Stimulated activated CD4-positive, alpha-beta T cell treated with anti-CD3 and anti-CD28 coated beads, TNF-alpha, amount 100 ng/mL, for 24 hours (primary cell): Measurements from ENCODE around the gene HERC5.
A peak's percentile ranks its signal among the peaks of the same experiment; 100 is the strongest.
"Not testable (repeated sequence)": the region's sequence is repeated elsewhere in the genome, so short reads cannot be mapped to it uniquely, and the experiment has no call there.

Source experiments
- DNase-seq, 3 experiments: peaks; one replicate each; pipeline ENCODE4 v3.0.0-alpha.2; 2020; ENCODE audit warnings: low read depth in 3 of 3

The HERC5 gene

GRCh38 chr4:88456670-88457306 lies at the start of gene HERC5:
Gene HERC5, plus strand, starts transcription at chr4:88457119. Its CDS starts 151 bp downstream, at chr4:88457270.
- peak; percentile 68 to 79 (median 69) for DNase-seq

GRCh38 chr4:88409206-88409605 lies 47.7 kb upstream of the HERC5 start:
- DNase-seq: no peak

- no peak for DNase-seq
Observed at GRCh38 chr4:88409789-88410188, 47.1 kb upstream of the HERC5 start.

GRCh38 chr4:88411491-88412096 lies 45.3 kb upstream of the HERC5 start:
- DNase-seq: no peak

- no peak for DNase-seq
Observed at GRCh38 chr4:88413801-88414200, 43.1 kb upstream of the HERC5 start.

- DNase-seq: no peak
Observed at GRCh38 chr4:88414755-88415154, 42.2 kb upstream of the HERC5 start.

GRCh38 chr4:88415982-88416381 lies 40.9 kb upstream of the HERC5 start:
- no peak for DNase-seq

- DNase-seq: no peak
Observed at GRCh38 chr4:88418411-88418810, 38.5 kb upstream of the HERC5 start.

GRCh38 chr4:88419874-88420273 lies 37.0 kb upstream of the HERC5 start:
- no peak for DNase-seq

- no peak for DNase-seq
Observed at GRCh38 chr4:88420844-88421243, 36.1 kb upstream of the HERC5 start.

GRCh38 chr4:88422403-88422802 lies 34.5 kb upstream of the HERC5 start:
- DNase-seq: no peak

- DNase-seq: no peak
Observed at GRCh38 chr4:88429401-88429800, 27.5 kb upstream of the HERC5 start.

DNA sequence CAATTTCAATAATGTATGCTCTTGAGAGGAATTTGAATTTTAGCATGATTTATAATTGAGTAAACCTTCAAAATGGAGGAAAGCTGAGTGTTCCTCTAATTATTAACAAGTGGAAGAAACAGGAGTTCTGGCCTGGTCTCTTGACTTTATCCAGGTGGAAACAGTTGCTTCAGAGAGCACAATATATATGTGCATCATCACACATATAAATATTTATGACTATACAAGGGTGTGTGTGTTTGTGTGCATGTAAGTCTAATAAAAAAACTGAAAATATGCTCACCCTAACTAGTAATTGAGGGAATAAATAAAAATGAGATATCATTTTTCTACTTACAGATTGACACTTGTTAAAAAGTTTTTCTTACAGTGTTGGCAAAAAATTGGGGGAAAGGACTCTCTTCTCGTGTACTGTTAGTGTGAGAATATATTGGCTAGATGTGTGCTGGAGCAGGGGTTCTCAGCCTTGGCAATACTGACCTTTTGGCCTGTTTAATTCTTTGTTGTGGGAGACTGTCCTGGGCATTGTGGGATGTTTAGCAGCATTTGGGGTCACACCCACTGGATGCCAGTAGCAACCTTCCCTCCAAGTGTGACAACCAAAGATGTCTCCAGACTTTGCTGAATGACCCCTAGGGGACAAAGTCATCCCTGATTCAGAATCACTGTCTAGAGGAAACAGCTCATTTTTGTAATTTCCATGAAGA lies 20.8 kb upstream of the HERC5 start:
- no peak for DNase-seq

- DNase-seq: not testable (repeated sequence)
Observed at GRCh38 chr4:88437873-88438272, 19.0 kb upstream of the HERC5 start.

DNA sequence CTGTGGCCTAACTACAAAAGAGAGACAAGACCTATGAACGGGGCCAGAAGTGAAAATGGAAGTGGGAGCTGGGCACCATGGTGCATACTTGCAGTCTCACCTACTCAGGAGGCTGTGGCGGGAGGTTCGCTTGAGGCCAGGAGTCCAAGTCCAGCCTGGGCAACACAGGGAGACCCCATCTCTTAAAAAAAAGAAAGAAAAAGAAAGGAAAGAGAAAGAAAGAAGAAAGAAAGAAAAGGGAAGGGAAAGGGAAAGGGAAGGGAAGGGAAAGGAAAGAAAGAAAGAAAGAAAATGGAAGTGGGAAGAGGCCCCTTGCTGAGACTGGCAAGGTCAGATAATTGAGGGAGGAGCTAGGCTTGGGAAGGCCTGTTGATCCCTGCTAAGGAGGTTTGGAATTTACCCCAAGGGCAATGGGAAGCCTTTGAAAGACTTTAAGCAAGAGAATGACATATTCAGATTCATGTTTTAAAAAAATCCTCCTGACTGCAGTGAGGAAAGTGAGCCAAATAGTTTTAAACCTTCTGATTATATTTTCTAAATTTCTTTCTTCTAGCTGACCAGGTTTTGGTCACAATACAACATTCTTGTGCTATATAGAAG lies 17.7 kb upstream of the HERC5 start:
- DNase-seq: no peak

GRCh38 chr4:88440146-88440545 lies 16.8 kb upstream of the HERC5 start:
- no peak for DNase-seq

DNA sequence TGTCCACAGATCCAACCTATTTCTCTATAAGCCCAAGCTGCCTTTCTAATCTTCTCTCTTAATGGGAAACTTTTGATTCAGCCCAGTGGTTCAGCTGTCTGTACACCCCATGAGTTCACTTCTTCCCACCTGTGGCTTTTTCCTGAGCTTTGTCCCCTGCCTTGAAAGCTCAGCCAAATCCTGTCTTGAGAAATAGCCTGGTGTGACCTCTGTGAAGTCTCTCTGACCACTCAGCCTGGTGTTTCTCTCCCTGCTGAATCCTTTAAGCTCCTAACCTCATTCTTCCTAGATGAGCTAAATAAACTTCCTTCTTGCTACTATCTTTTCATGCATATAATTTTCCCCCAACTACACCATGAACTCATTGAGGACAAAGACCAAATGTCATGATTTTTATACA lies 15.2 kb upstream of the HERC5 start:
- DNase-seq: no peak

- no peak for DNase-seq
Observed at GRCh38 chr4:88442689-88443191, 14.2 kb upstream of the HERC5 start.

DNA sequence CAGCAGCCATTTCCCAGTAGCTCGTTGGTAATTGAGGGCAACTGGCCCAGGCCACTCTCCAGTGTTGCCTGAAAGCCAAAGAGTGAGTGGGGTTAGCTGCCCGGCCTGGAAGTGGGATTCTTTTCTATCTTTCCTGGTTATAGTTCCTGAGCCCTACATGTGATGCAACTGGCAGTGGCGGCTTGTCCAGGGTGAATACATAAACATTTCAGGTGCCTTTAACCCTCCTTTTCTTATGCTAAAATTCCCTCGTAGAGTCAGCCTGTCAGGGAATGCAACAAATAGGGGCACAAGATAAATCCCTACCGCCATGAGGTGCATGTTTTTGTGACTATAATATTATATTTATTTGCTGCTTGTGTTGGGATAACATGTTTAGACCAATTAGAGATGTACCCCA lies 13.4 kb upstream of the HERC5 start:
- no peak for DNase-seq

DNA sequence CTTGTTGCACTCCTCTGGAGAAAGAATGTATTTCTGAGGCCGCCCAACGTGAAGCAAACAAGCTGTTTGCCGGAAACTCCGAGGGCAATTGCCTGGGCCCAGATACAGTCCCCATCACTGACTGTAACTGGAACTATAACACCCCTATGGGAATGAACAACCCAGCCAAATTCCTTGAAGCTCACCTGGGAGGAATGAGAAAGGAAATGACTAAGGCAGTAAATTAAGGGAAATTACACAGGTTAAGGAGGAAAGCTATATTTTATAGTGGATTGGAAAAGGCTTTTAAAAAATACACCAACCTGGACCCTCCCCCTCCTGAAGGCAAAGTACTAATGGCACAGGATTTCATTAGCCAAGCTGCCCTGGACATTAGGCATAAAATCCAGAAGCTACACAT lies 11.7 kb upstream of the HERC5 start:
- no peak for DNase-seq

DNA sequence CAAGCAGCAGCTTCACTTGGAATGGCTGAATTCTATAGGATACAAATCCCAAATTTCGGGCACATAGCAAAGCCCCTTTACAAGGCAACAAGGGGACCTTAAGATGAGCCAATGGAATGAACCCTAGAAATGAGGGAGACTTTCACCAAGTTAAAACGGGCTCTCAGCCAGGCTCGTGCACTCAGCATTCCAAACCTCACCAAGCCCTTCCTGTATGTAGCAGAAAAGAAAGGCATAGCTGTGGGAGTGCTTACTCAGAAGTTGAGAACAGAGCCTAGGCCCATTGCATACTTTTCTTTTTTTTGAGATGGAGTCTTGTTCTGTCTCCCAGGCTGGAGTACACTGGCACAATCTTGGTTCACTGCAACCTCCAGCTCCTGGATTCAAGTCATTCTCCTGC lies 10.8 kb upstream of the HERC5 start:
- DNase-seq: no peak

DNA sequence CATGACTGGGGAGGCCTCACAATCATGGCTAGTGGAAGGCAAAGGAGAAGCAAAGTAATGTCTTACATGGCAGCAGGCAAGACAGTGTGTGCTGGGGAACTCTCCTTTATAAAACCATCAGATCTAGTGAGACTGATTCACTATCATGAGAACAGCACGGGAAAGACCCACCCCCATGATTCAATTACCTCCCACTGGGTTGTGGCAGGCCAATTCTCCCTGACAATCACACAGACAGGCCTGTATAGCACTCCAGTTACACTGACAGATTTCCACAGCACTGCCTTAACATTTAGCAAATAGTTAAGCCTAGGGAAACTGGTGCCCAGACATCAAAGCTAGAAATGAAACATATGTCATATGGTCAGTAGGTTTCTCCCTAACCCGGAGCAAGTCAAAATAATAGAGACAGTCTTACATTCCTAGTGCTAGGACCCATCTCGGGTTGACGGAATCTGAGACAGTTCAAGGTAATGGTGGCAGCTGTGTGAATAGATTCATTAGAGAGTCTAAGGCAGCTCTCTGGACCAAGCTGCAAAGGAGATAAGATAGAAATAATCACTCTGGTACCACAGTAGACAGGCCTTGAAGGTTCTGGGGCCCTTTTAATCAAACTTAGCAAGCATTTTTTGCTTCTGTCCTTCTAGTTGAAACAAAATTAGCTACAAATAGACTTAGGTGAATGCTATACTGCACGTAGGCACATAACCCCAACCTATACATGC lies 9.4 kb upstream of the HERC5 start:
- DNase-seq: no peak
